ENCODE data around the gene IL6ST. TPM values are rescaled to one million over a fixed set of nuclear protein-coding genes. Genes with fewer than 3 reads are reported as not detected.

IL6ST gene
- total and polyA plus RNA-seq, 2 experiments from 2014 or later, result 197 to 242 TPM

DNA sequence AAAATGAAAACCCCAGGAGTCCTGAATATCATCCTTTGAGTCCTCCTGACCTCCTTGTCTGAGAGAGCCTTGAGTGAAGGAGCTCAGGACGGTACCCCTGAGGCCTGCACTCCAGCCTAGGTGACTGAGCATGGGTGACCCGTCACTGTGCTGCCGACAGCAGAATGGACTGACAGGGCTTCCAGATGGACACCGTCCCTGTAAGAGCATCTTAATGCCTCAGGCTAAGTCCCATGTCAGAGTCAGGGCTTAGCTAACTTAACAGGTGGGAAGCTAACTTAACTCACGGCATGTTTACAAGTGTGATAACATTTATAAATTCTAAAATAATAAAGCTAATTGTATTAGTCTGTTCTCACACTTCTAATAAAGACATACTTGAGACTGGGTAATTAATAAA is 68.3 kb downstream of the IL6ST start:
- no peak overlapping the region for H3K4me3 ChIP-seq
- no peaks in the 10 kb centered on the region for H3K36me3 ChIP-seq (ENCODE audit: low read depth)
- no peak for DNase-seq
- H3K4me1 ChIP-seq (ENCODE audit: insufficient read depth), result no peaks in the 10 kb centered on the region
- H2AFZ ChIP-seq, result no peak overlapping the region
- no peaks in the 10 kb centered on the region for H3K79me2 ChIP-seq (ENCODE audit: insufficient read depth)
- H3K9me2 ChIP-seq (ENCODE audit: insufficient read depth), result no peaks in the 10 kb centered on the region
- H3K27me3 ChIP-seq (replicated peaks; ENCODE audit: insufficient read depth), result no peaks in the 10 kb centered on the region
- no peak overlapping the region for H3K27ac ChIP-seq
- WGBS, 2 experiments (ENCODE audit: low coverage in 1 of 2, low lambda C conversion rate in 2 of 2, missing lambda C conversion rate in 2 of 2), result 83 to 90% methylated on average over 5 of the region's 5 CpGs
- H3K9ac ChIP-seq, result no peak overlapping the region
- H3F3A ChIP-seq (ENCODE audit: insufficient read depth), result no peaks in the 10 kb centered on the region
- in situ Hi-C loops (cut with MboI), result no loop called here
- TF ChIP-seq EZH2 (IDR thresholded peaks at IDR 0.05; ENCODE audit: insufficient read depth, poor library complexity, severe bottlenecking) (no peak), EZH2phosphoT487 (IDR thresholded peaks at IDR 0.05; ENCODE audit: insufficient read depth, low read depth) (no peak)
- no peak overlapping the region for H3K4me2 ChIP-seq (ENCODE audit: unreplicated experiment)
- H3K9me3 ChIP-seq (ENCODE audit: low read depth), result no peaks in the 10 kb centered on the region
- H4K20me1 ChIP-seq (ENCODE audit: insufficient read depth), result no peaks in the 10 kb centered on the region

DNA sequence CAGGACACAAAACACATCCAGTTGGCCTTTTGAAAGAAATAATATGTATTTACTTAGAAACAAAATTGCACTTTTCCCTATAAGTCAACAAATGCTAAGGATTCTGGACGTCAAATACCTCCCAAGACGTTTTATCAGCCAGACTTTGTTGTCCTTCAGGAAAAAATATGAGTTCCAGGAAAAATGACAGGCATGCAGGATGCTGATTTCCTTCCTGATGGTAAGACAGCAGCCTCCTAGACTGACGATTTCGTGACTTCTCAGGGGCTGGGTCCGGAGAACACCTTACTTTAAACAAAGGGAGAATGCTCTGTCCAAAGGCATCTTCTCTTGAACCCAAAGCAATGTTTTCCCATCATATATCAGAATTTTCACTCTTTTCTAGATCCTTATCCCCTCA is 69.1 kb downstream of the IL6ST start:
- in situ Hi-C loops (cut with MboI), result no loop called here

DNA sequence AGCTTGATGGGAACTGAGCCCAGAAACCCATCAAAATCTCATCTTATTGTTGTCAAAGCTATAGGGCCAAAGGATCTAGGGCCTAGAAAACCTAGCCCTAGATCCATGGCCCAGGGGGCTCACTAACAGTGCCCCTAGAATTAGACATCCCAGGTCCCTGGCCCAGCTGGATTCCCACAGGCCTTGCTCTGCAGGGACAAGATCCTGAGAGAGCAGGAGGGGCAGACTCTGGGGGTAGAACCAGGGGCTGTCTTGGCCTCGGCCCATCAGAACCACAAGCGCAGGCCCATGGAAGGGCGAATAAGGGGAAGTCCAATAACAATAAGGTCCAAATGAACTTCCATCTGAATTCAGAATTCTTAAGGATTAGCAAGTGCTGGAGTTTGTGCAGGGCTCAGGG is 69.6 kb downstream of the IL6ST start:
- WGBS, 2 experiments (ENCODE audit: low coverage in 1 of 2, low lambda C conversion rate in 2 of 2, missing lambda C conversion rate in 2 of 2), result 84 to 93% methylated on average over 3 of the region's 3 CpGs
- in situ Hi-C loops (cut with MboI), result no loop called here
- H3K9me3 ChIP-seq (ENCODE audit: low read depth), result no peaks in the 10 kb centered on the region

More for the DNA sequence above, 69.1 kb downstream of the IL6ST start:
- Histone ChIP-seq H4K20me1 (ENCODE audit: insufficient read depth) (no peaks in the 10 kb centered on the region), H3K27ac (no peak overlapping the region), H3K36me3 (ENCODE audit: low read depth) (no peaks in the 10 kb centered on the region), H3K9me2 (ENCODE audit: insufficient read depth) (no peaks in the 10 kb centered on the region), H3K9me3 (ENCODE audit: low read depth) (no peaks in the 10 kb centered on the region), H3K27me3 (replicated peaks; ENCODE audit: insufficient read depth) (no peaks in the 10 kb centered on the region), H3F3A (ENCODE audit: insufficient read depth) (no peaks in the 10 kb centered on the region), H3K4me3 (no peak overlapping the region), H3K4me1 (ENCODE audit: insufficient read depth) (no peaks in the 10 kb centered on the region), H2AFZ (no peak overlapping the region), H3K9ac (no peak overlapping the region), H3K4me2 (ENCODE audit: unreplicated experiment) (no peak overlapping the region), H3K79me2 (ENCODE audit: insufficient read depth) (no peaks in the 10 kb centered on the region)
- TF ChIP-seq EZH2 (IDR thresholded peaks at IDR 0.05; ENCODE audit: insufficient read depth, poor library complexity, severe bottlenecking) (no peak), EZH2phosphoT487 (IDR thresholded peaks at IDR 0.05; ENCODE audit: insufficient read depth, low read depth) (no peak)
- DNase-seq, result no peak
- 77 to 82% methylated on average over 5 of the region's 5 CpGs for WGBS, 2 experiments (ENCODE audit: low coverage in 1 of 2, low lambda C conversion rate in 2 of 2, missing lambda C conversion rate in 2 of 2)

DNA sequence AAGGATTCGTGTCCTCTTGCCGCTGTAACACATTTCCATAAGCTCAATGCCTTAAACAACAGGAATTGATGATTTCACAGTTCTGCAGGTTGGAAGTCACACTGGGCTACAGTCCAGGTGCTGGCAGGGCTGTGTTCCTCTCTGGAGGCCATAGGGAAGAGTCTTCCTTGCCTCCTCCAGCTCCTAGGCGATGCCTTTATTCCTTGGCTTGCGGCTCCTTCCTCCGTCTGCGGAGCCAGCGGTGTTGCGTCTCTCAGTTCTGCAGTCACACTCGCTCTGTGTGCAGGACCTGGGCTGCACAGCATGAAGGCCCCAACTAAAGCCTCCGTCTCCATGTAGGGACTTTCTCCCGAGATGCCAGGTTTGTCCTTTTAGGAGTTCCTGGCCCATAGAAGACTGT is 70.0 kb downstream of the IL6ST start:
- Histone ChIP-seq H3K9me3 (ENCODE audit: low read depth) (no peaks in the 10 kb centered on the region), H3K4me1 (ENCODE audit: insufficient read depth) (no peaks in the 10 kb centered on the region), H3F3A (ENCODE audit: insufficient read depth) (no peaks in the 10 kb centered on the region), H3K4me3 (no peak overlapping the region), H3K27ac (no peak overlapping the region), H3K36me3 (ENCODE audit: low read depth) (no peaks in the 10 kb centered on the region), H3K4me2 (ENCODE audit: unreplicated experiment) (no peak overlapping the region), H2AFZ (no peak overlapping the region), H3K27me3 (replicated peaks; ENCODE audit: insufficient read depth) (no peaks in the 10 kb centered on the region), H4K20me1 (ENCODE audit: insufficient read depth) (no peaks in the 10 kb centered on the region), H3K9ac (no peak overlapping the region), H3K79me2 (ENCODE audit: insufficient read depth) (no peaks in the 10 kb centered on the region), H3K9me2 (ENCODE audit: insufficient read depth) (no peaks in the 10 kb centered on the region)
- TF ChIP-seq EZH2phosphoT487 (IDR thresholded peaks at IDR 0.05; ENCODE audit: insufficient read depth, low read depth) (no peak), EZH2 (IDR thresholded peaks at IDR 0.05; ENCODE audit: insufficient read depth, poor library complexity, severe bottlenecking) (no peak)
- DNase-seq, result no peak
- in situ Hi-C loops (cut with MboI), result loop anchor here (25.0 kb wide), 1 partner anchor 587 kb away; no protein-coding TSS in a partner anchor
- 90 to 94% methylated on average over 11 of the region's 11 CpGs for WGBS, 2 experiments (ENCODE audit: low coverage in 1 of 2, low lambda C conversion rate in 2 of 2, missing lambda C conversion rate in 2 of 2)

More for the DNA sequence above, 69.6 kb downstream of the IL6ST start:
- no peaks in the 10 kb centered on the region for H3F3A ChIP-seq (ENCODE audit: insufficient read depth)
- H3K36me3 ChIP-seq (ENCODE audit: low read depth), result no peaks in the 10 kb centered on the region
- no peak overlapping the region for H3K9ac ChIP-seq
- no peak overlapping the region for H3K4me2 ChIP-seq (ENCODE audit: unreplicated experiment)
- no peak overlapping the region for H3K4me3 ChIP-seq
- no peaks in the 10 kb centered on the region for H4K20me1 ChIP-seq (ENCODE audit: insufficient read depth)
- no peaks in the 10 kb centered on the region for H3K27me3 ChIP-seq (replicated peaks; ENCODE audit: insufficient read depth)
- H2AFZ ChIP-seq, result no peak overlapping the region
- H3K79me2 ChIP-seq (ENCODE audit: insufficient read depth), result no peaks in the 10 kb centered on the region
- no peak for DNase-seq
- no peak for TF ChIP-seq EZH2phosphoT487 (IDR thresholded peaks at IDR 0.05; ENCODE audit: insufficient read depth, low read depth)
- TF ChIP-seq EZH2 (IDR thresholded peaks at IDR 0.05; ENCODE audit: insufficient read depth, poor library complexity, severe bottlenecking), result no peak
- H3K9me2 ChIP-seq (ENCODE audit: insufficient read depth), result no peaks in the 10 kb centered on the region
- no peak overlapping the region for H3K27ac ChIP-seq
- no peaks in the 10 kb centered on the region for H3K4me1 ChIP-seq (ENCODE audit: insufficient read depth)

Data from GM23248 (cell line).